Osteocyte (in vitro differentiated cells): Measurements from ENCODE around the gene WWTR1. TPM values are rescaled to one million over a fixed set of nuclear protein-coding genes. Genes with fewer than 3 reads are reported as not detected.

Experiments
- DNase-seq: peaks from one replicate; pipeline ENCODE4 v3.0.0; 2021; ENCODE audit warnings: mixed read lengths; ENCODE audit not compliant: unreplicated experiment; ENCODE audit errors: extremely low spot score
- H3K27ac Mint-ChIP-seq: one replicate; pipeline ENCODE4 v1.8.0; 2021; ENCODE audit warnings: mild to moderate bottlenecking, mixed read lengths; ENCODE audit not compliant: unreplicated experiment
- H3K27me3 Mint-ChIP-seq: one replicate; pipeline ENCODE4 v1.8.0; 2021; ENCODE audit warnings: mixed read lengths; ENCODE audit not compliant: unreplicated experiment
- H3K36me3 Mint-ChIP-seq: one replicate; pipeline ENCODE4 v1.8.0; 2021; ENCODE audit warnings: mixed read lengths; ENCODE audit not compliant: unreplicated experiment
- H3K4me1 Mint-ChIP-seq: one replicate; pipeline ENCODE4 v1.8.0; 2021; ENCODE audit warnings: mixed read lengths; ENCODE audit not compliant: unreplicated experiment
- H3K4me3 Mint-ChIP-seq: one replicate; pipeline ENCODE4 v1.8.0; 2021; ENCODE audit warnings: mild to moderate bottlenecking, moderate library complexity, mixed read lengths; ENCODE audit not compliant: unreplicated experiment
- H3K9me3 Mint-ChIP-seq: one replicate; pipeline ENCODE4 v1.8.0; 2021; ENCODE audit warnings: mixed read lengths; ENCODE audit not compliant: unreplicated experiment
- total RNA-seq: library from RNA; stranded (reverse); gene quantifications from 2 replicates; pipeline ENCODE4 v1.2.1, GENCODE V29; 2021
- TF ChIP-seq, protein P1 (sequence below): fragments of 200-600 bp; sonication (generic); IDR thresholded peaks from 2 replicates; pipeline ENCODE4 v1.5.0; 2021; ENCODE audit warnings: antibody characterized with exemption, mild to moderate bottlenecking, moderate library complexity

The WWTR1 gene
- total RNA-seq, 1 donor from 2014 or later = 120 TPM

DNA sequence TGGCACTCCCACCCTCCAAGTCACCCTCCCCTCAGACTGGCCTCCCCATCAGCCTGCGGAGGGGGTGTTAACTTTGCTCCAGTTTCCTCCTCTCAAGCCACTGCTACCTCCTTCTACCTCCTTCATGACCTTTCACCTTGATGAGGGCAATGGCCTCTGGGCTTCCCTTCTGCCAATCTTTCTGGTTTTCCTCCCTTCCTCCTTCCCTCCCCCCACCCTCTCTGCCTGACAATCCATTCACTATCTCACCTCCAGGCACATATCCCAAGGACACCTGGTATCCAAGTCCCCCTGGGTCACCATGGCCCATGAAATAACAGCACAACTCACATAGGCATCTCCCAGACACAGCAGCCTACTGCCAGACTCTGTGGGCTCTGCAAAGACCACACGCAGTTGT is 80.0 kb downstream of the WWTR1 start:
- Mint-ChIP-seq H3K9me3 (no peaks in the 10 kb centered on the region), H3K4me3 (no peak overlapping the region), H3K27ac (peak overlapping the region; percentile 58), H3K36me3 (no peaks in the 10 kb centered on the region), H3K27me3 (no peaks in the 10 kb centered on the region), H3K4me1 (peaks cover 92% of the 10 kb centered on the region)
- DNase-seq = no peak
- TF ChIP-seq, protein P1, sequence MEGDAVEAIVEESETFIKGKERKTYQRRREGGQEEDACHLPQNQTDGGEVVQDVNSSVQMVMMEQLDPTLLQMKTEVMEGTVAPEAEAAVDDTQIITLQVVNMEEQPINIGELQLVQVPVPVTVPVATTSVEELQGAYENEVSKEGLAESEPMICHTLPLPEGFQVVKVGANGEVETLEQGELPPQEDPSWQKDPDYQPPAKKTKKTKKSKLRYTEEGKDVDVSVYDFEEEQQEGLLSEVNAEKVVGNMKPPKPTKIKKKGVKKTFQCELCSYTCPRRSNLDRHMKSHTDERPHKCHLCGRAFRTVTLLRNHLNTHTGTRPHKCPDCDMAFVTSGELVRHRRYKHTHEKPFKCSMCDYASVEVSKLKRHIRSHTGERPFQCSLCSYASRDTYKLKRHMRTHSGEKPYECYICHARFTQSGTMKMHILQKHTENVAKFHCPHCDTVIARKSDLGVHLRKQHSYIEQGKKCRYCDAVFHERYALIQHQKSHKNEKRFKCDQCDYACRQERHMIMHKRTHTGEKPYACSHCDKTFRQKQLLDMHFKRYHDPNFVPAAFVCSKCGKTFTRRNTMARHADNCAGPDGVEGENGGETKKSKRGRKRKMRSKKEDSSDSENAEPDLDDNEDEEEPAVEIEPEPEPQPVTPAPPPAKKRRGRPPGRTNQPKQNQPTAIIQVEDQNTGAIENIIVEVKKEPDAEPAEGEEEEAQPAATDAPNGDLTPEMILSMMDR = no peak

DNA sequence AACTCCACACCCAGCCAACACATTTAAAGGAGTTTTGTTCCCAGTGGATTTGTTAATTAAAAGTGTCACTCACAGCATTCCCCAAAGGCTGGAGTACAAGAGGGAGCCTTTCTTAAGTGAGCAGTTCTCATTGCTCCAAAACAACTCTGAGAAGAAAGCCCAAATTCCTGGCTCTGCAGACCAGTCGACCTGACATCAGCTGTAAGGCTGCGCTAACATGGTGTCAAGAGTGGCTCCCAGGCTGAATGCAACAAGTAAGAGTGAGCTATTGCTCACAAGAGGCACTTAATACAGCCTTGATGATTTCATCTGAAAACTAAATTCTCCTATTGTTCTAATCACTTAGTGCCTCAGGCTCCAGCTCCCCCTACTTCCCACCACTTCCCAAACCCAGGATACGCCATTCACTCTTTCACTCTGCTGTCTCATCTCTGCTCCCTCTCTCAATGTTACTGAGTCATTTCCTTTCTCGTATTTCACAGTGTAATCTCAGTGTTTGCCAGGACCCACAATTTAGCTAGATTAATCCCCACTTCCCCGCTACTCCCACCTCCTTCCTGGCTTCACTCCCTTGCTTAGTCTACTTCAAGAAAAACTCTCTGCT is 81.8 kb downstream of the WWTR1 start:
- Mint-ChIP-seq H3K9me3 (no peaks in the 10 kb centered on the region), H3K27ac (peak overlapping the region; percentile 92), H3K4me1 (peaks cover 91% of the 10 kb centered on the region), H3K4me3 (peak overlapping the region; percentile 49), H3K27me3 (no peaks in the 10 kb centered on the region), H3K36me3 (peaks cover 12% of the 10 kb centered on the region)
- no peak for DNase-seq
- TF ChIP-seq, protein P1 = no peak

DNA sequence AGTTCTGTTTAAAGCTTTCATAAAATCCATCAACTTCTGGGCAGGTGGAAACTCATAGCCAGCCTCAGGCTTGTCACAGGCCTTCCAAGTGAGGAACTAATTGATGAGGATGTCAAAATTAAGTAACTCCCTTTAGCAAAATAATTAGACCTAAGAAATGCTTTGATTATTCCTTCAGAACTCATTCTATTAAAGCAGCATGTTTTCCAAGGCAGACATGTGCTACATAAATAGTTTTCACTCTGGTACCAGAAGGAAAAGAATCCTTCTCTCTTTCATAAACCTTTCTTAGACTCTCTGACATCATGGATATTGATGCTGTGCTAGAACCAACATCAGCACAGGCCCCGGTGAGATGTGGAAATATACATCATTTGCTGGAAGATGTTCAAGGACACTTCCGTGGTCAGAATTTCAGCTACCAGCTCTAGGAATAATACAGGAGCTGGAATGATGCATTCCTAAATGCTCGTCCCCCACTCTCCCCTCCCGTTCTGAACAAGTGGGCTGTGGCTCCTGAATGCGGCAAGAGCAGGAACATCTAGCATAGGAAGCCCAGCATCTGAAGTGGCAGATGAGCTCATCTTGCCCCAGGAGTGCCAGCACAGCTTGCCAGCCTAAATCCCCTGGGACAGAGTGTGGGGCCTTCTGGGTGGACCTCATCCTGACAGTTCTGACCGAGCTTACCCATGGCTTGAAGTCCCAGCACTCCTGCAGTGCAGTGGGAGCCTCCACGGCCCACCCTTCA is 82.4 kb downstream of the WWTR1 start:
- Mint-ChIP-seq H3K4me3 (peak overlapping the region; percentile 49), H3K4me1 (peaks cover 86% of the 10 kb centered on the region), H3K27me3 (no peaks in the 10 kb centered on the region), H3K27ac (peak overlapping the region; percentile 92), H3K36me3 (peaks cover 13% of the 10 kb centered on the region), H3K9me3 (no peaks in the 10 kb centered on the region)
- TF ChIP-seq, protein P1 = no peak
- no peak for DNase-seq

DNA sequence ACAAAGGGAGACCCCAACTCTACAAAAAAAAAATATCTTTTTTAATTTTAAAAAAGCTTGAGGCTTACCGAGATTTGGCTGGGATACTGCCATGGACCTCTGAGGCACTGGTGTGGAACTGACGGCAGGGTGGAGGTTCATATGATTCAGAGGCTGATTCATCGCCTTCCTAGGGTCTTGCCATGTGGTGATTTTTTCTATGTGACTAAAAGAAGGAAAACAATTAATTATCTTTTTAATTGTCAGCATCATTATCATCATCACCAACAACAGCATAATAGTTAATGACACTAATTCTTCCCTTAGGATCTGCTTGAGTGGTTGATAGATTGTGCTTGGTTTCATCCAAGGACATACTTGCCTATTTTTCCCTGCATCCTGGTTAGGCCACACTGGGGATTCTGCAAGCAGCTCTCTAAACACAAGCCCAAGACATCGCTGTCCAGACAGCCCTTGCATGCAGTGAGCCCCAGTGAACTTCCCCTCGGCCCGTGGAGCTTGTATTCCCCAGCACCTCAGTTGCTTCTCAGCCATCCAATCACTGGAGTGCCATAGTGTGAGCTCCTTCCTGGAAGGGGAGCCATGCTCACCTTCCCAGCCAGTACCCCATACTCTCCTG is 84.9 kb downstream of the WWTR1 start:
- TF ChIP-seq, protein P1 = no peak
- DNase-seq = no peak
- no peaks in the 10 kb centered on the region for H3K27me3 Mint-ChIP-seq
- peak overlapping the region; percentile 92 for H3K27ac Mint-ChIP-seq
- peaks cover 13% of the 10 kb centered on the region for H3K36me3 Mint-ChIP-seq
- H3K4me1 Mint-ChIP-seq = peaks cover 68% of the 10 kb centered on the region
- no peak overlapping the region for H3K4me3 Mint-ChIP-seq
- no peaks in the 10 kb centered on the region for H3K9me3 Mint-ChIP-seq

DNA sequence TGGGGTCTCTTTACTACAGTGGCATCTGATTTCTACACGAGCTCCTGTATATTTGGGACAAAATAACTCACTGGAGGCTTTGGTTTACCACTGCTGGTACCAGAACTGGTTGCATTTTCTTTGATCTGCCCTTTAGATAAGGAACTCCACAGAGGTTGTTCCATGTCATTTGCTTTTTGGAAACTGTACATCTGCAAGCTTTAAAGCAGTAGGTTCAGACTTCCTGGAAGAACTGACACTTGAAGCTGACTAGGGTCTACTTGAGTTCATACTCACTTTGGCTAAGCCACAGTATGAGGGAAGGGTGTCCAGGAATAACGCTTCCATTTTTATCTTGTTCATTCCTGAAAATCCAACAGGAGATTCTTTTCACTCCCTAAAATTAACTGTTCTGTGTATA is 86.4 kb downstream of the WWTR1 start:
- no peak for DNase-seq
- H3K36me3 Mint-ChIP-seq = peaks cover 14% of the 10 kb centered on the region
- H3K27ac Mint-ChIP-seq = no peak overlapping the region
- TF ChIP-seq, protein P1 = no peak
- no peaks in the 10 kb centered on the region for H3K9me3 Mint-ChIP-seq
- no peak overlapping the region for H3K4me3 Mint-ChIP-seq
- H3K27me3 Mint-ChIP-seq = no peaks in the 10 kb centered on the region
- H3K4me1 Mint-ChIP-seq = peaks cover 71% of the 10 kb centered on the region
